GM21786 (cell line): ENCODE results near the gene CPM.

ENCODE experiments used
- ATAC-seq: cut with Tn5 transposase; IDR thresholded peaks from one replicate; pipeline ENCODE4 v1.9.1; 2021; ENCODE audit not compliant: unreplicated experiment

The CPM gene

GRCh38 chr12:68957273-68957672, 24.3 kb upstream of the CPM start:
- ATAC-seq = no peak

GRCh38 chr12:68956466-68956865, 23.5 kb upstream of the CPM start:
- ATAC-seq = no peak

- no peak for ATAC-seq
Observed at GRCh38 chr12:68954811-68955210, 21.8 kb upstream of the CPM start.

GRCh38 chr12:68953536-68953935, 20.6 kb upstream of the CPM start:
- no peak for ATAC-seq

GRCh38 chr12:68951652-68952051, 18.7 kb upstream of the CPM start:
- ATAC-seq = no peak

- ATAC-seq = no peak
Observed at GRCh38 chr12:68950511-68950910, 17.5 kb upstream of the CPM start.

- ATAC-seq = no peak
Observed at GRCh38 chr12:68945255-68945654, 12.3 kb upstream of the CPM start.

GRCh38 chr12:68944296-68945076, 11.5 kb upstream of the CPM start:
- no peak for ATAC-seq

- no peak for ATAC-seq
Observed at GRCh38 chr12:68943848-68944247, 10.9 kb upstream of the CPM start.

GRCh38 chr12:68940731-68941130, 7.8 kb upstream of the CPM start:
- no peak for ATAC-seq

- no peak for ATAC-seq
Observed at GRCh38 chr12:68939505-68939904, 6.5 kb upstream of the CPM start.

- ATAC-seq = no peak
Observed at GRCh38 chr12:68934392-68934791, 1.4 kb upstream of the CPM start.

GRCh38 chr12:68932128-68932960, 627 bp downstream of the CPM start:
- peak; percentile 47 for ATAC-seq

- no peak for ATAC-seq
Observed at GRCh38 chr12:68930178-68930577, 2.8 kb downstream of the CPM start.

GRCh38 chr12:68924546-68924945, 8.4 kb downstream of the CPM start:
- no peak for ATAC-seq

GRCh38 chr12:68919581-68920239, 13.3 kb downstream of the CPM start:
- no peak for ATAC-seq

GRCh38 chr12:68918960-68919359, 14.0 kb downstream of the CPM start:
- ATAC-seq = no peak

GRCh38 chr12:68915055-68915454, 17.9 kb downstream of the CPM start:
- no peak for ATAC-seq

GRCh38 chr12:68913682-68914081, 19.3 kb downstream of the CPM start:
- ATAC-seq = no peak

GRCh38 chr12:68912916-68913315, 20.1 kb downstream of the CPM start:
- no peak for ATAC-seq

- no peak for ATAC-seq
Observed at GRCh38 chr12:68911197-68911718, 21.7 kb downstream of the CPM start.

GRCh38 chr12:68910128-68910527, 22.8 kb downstream of the CPM start:
- no peak for ATAC-seq
